Measurements from ENCODE around the gene CCR1. TPM values are rescaled to one million over a fixed set of nuclear protein-coding genes. Genes with fewer than 3 reads are reported as not detected.

Gene CCR1
- total and polyA plus RNA-seq, 2 experiments from 2014 or later = not detected

DNA sequence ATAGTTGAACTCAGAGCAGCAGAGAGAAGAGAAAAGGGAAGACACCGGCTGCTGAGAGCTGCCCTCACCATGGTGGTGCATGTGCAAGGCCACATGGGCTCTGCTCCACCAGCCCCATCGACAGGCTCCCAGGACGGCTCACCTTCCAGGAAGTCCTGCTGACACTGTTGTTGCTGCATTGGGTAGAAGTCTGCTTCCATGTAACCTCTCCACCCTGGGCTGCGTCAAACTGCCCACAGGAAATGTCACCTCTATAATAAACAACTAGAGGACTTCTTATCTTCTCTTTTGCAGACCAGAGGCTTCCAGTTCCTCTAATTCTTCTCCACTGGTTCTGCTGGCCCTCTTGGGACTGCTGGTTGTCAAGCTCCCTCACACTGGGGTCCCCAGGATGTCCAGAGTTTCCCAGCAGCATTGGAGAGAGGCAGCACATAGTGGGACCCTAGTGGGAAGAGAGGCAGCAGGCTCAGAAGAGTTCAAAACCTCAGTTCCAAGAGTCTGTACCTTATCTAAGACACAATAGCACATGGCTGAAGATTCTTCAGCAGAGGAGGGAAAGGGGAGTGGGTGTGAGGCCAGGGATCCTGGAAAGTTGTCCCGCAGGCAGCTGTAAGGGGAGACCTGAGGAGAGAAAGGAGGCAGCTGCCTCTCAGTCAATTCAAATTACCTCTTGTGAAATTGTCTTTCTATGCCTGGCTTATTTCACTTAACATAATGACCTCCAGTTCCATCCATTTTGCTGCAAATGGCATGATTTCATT lies 28.4 kb upstream of the CCR1 start (continued):
- TF ChIP-seq, protein P1, sequence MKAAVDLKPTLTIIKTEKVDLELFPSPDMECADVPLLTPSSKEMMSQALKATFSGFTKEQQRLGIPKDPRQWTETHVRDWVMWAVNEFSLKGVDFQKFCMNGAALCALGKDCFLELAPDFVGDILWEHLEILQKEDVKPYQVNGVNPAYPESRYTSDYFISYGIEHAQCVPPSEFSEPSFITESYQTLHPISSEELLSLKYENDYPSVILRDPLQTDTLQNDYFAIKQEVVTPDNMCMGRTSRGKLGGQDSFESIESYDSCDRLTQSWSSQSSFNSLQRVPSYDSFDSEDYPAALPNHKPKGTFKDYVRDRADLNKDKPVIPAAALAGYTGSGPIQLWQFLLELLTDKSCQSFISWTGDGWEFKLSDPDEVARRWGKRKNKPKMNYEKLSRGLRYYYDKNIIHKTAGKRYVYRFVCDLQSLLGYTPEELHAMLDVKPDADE (IDR thresholded peaks at IDR 0.05) = no peak
- TF ChIP-seq, protein P2, sequence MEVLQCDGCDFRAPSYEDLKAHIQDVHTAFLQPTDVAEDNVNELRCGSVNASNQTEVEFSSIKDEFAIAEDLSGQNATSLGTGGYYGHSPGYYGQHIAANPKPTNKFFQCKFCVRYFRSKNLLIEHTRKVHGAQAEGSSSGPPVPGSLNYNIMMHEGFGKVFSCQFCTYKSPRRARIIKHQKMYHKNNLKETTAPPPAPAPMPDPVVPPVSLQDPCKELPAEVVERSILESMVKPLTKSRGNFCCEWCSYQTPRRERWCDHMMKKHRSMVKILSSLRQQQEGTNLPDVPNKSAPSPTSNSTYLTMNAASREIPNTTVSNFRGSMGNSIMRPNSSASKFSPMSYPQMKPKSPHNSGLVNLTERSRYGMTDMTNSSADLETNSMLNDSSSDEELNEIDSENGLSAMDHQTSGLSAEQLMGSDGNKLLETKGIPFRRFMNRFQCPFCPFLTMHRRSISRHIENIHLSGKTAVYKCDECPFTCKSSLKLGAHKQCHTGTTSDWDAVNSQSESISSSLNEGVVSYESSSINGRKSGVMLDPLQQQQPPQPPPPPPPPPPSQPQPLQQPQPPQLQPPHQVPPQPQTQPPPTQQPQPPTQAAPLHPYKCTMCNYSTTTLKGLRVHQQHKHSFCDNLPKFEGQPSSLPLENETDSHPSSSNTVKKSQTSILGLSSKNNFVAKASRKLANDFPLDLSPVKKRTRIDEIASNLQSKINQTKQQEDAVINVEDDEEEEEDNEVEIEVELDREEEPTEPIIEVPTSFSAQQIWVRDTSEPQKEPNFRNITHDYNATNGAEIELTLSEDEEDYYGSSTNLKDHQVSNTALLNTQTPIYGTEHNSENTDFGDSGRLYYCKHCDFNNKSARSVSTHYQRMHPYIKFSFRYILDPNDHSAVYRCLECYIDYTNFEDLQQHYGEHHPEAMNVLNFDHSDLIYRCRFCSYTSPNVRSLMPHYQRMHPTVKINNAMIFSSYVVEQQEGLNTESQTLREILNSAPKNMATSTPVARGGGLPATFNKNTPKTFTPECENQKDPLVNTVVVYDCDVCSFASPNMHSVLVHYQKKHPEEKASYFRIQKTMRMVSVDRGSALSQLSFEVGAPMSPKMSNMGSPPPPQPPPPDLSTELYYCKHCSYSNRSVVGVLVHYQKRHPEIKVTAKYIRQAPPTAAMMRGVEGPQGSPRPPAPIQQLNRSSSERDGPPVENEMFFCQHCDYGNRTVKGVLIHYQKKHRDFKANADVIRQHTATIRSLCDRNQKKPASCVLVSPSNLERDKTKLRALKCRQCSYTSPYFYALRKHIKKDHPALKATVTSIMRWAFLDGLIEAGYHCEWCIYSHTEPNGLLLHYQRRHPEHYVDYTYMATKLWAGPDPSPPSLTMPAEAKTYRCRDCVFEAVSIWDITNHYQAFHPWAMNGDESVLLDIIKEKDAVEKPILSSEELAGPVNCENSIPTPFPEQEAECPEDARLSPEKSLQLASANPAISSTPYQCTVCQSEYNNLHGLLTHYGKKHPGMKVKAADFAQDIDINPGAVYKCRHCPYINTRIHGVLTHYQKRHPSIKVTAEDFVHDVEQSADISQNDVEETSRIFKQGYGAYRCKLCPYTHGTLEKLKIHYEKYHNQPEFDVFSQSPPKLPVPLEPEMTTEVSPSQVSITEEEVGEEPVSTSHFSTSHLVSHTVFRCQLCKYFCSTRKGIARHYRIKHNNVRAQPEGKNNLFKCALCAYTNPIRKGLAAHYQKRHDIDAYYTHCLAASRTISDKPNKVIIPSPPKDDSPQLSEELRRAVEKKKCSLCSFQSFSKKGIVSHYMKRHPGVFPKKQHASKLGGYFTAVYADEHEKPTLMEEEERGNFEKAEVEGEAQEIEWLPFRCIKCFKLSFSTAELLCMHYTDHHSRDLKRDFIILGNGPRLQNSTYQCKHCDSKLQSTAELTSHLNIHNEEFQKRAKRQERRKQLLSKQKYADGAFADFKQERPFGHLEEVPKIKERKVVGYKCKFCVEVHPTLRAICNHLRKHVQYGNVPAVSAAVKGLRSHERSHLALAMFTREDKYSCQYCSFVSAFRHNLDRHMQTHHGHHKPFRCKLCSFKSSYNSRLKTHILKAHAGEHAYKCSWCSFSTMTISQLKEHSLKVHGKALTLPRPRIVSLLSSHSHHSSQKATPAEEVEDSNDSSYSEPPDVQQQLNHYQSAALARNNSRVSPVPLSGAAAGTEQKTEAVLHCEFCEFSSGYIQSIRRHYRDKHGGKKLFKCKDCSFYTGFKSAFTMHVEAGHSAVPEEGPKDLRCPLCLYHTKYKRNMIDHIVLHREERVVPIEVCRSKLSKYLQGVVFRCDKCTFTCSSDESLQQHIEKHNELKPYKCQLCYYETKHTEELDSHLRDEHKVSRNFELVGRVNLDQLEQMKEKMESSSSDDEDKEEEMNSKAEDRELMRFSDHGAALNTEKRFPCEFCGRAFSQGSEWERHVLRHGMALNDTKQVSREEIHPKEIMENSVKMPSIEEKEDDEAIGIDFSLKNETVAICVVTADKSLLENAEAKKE (CRISPR knock-in tag; IDR thresholded peaks at IDR 0.05) = no peak

DNA sequence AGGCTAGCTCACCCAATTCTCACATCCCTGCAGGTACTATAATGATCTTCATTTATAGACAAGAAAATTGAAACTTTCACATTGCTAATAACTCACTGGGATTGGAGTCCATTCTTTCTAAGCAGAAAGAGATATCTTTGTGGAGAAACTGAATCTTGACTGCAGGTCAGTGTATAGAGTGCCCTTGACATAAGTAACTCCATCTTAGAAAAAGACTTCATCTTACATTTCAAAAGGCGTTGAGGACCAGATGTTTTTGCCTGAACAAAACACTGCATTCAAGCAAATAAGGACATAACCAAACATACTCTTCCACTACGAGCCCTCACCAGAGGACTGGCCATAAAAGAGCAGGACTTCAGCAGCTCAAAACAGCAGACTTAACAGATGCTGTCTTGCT lies 27.3 kb upstream of the CCR1 start:
- Histone ChIP-seq H3F3A (replicated peaks; ENCODE audit: low read depth) (no peaks in the 10 kb centered on the region), H3K79me2 (replicated peaks; ENCODE audit: insufficient read depth) (no peaks in the 10 kb centered on the region), H3K9me2 (ENCODE audit: insufficient read depth) (0 out of 2 replicates have a peak, but pooled peaks cover 3% of the 10 kb centered on the region), H3K27ac (ENCODE audit: low read depth) (no peak overlapping the region), H3K4me1 (ENCODE audit: insufficient read depth) (0 out of 2 replicates have a peak, but pooled peaks cover 8% of the 10 kb centered on the region), H3K4me2 (no peak overlapping the region), H3K27me3 (ENCODE audit: insufficient read depth) (no peaks in the 10 kb centered on the region), H3K4me3 (no peak overlapping the region), H3K36me3 (ENCODE audit: insufficient read depth) (no peaks in the 10 kb centered on the region), H2AFZ (no peak overlapping the region), H4K20me1 (replicated peaks; ENCODE audit: insufficient read depth) (no peaks in the 10 kb centered on the region)
- no peak overlapping the region for H3K4me3 Mint-ChIP-seq
- H3K27ac Mint-ChIP-seq = no peak overlapping the region
- H3K27me3 Mint-ChIP-seq (ENCODE audit: insufficient read depth, low read depth, poor library complexity) = peaks cover 2% of the 10 kb centered on the region
- H3K4me1 Mint-ChIP-seq = peaks cover 15% of the 10 kb centered on the region
- DNase-seq (ENCODE audit: low spot score) (no peak), ATAC-seq (no peak)
- H3K9me3 Mint-ChIP-seq = no peaks in the 10 kb centered on the region
- H3K36me3 Mint-ChIP-seq (ENCODE audit: low read depth) = no peaks in the 10 kb centered on the region
- TF ChIP-seq EZH2phosphoT487 (IDR thresholded peaks at IDR 0.05; ENCODE audit: unreplicated experiment) = no peak
- TF ChIP-seq STAT1 (IDR thresholded peaks at IDR 0.05; ENCODE audit: unreplicated experiment) = no peak
- TF ChIP-seq CTCF (conservative IDR thresholded peaks at IDR 0.05; ENCODE audit: low read depth in 2 of 2) = no peak
- TF ChIP-seq, protein P2 (CRISPR knock-in tag; IDR thresholded peaks at IDR 0.05) = no peak
